Measurements from ENCODE around the gene PRKAR1A. TPM values are rescaled to one million over a fixed set of nuclear protein-coding genes. Genes with fewer than 3 reads are reported as not detected.

The PRKAR1A gene
- total and polyA plus RNA-seq, 8 donors, result 22.6 to 137 (median 74.7) TPM

- H3K36me3 ChIP-seq, result no peaks in the 10 kb centered on the region
- no peak overlapping the region for H3K4me3 ChIP-seq
- H3K27ac ChIP-seq, result no peak overlapping the region
- 80 to 88% methylated on average over 8 of the region's 8 CpGs for WGBS, 2 donors
- DNase-seq (no peak), ATAC-seq (no peak), FAIRE-seq (no peak)
- H3K4me1 ChIP-seq, result no peaks in the 10 kb centered on the region
- no peaks in the 10 kb centered on the region for H3K27me3 ChIP-seq
- no peaks in the 10 kb centered on the region for H3K9me3 ChIP-seq
- intact Hi-C loops (cut with DNase I), result no loop called here
- no peak for TF ChIP-seq CTCF (IDR thresholded peaks at IDR 0.05)
These were observed 52.3 kb downstream of the PRKAR1A start for GRCh38 chr17:68564415-68565111.

- TF ChIP-seq CTCF (IDR thresholded peaks at IDR 0.05), result no peak
- DNase-seq, result no peak
- ATAC-seq, result no peak
- no peaks in the 10 kb centered on the region for H3K36me3 ChIP-seq
- no peaks in the 10 kb centered on the region for H3K4me1 ChIP-seq
- 75 to 84% methylated on average over 3 of the region's 3 CpGs for WGBS, 2 donors
- no peak for FAIRE-seq
- no peak overlapping the region for H3K27ac ChIP-seq
- H3K4me3 ChIP-seq, result no peak overlapping the region
- no peaks in the 10 kb centered on the region for H3K27me3 ChIP-seq
- intact Hi-C loops (cut with DNase I), result no loop called here
- H3K9me3 ChIP-seq, result no peaks in the 10 kb centered on the region
These were observed 53.6 kb downstream of the PRKAR1A start for GRCh38 chr17:68565661-68566441.

- no peak for FAIRE-seq
- peak in 2 of 4 donors; percentile 46 to 55 for ATAC-seq
- no peak overlapping the region for H3K27ac ChIP-seq
These were observed 54.2 kb downstream of the PRKAR1A start for GRCh38 chr17:68566442-68566738.

GRCh38 chr17:68567035-68567434 lies 54.8 kb downstream of the PRKAR1A start:
- FAIRE-seq (no peak), ATAC-seq (no peak), DNase-seq (no peak)
- Histone ChIP-seq H3K36me3 (no peaks in the 10 kb centered on the region), H3K4me3 (no peak overlapping the region), H3K4me1 (no peaks in the 10 kb centered on the region), H3K27ac (no peak overlapping the region), H3K9me3 (no peaks in the 10 kb centered on the region), H3K27me3 (no peaks in the 10 kb centered on the region)
- intact Hi-C loops (cut with DNase I), result no loop called here
- TF ChIP-seq CTCF (IDR thresholded peaks at IDR 0.05), result no peak
- WGBS, 2 donors, result 63 to 86% methylated on average over 3 of the region's 3 CpGs

More at GRCh38 chr17:68566442-68566738, 54.2 kb downstream of the PRKAR1A start:
- Histone ChIP-seq H3K4me3 (no peak overlapping the region), H3K36me3 (no peaks in the 10 kb centered on the region), H3K9me3 (no peaks in the 10 kb centered on the region), H3K4me1 (no peaks in the 10 kb centered on the region), H3K27me3 (no peaks in the 10 kb centered on the region)
- no peak for TF ChIP-seq CTCF (IDR thresholded peaks at IDR 0.05)
- DNase-seq, result no peak
- intact Hi-C loops (cut with DNase I), result no loop called here
- WGBS, 2 donors, result 64 to 86% methylated on average over 2 of the region's 2 CpGs

GRCh38 chr17:68567581-68567980 lies 55.4 kb downstream of the PRKAR1A start:
- Histone ChIP-seq H3K4me1 (no peaks in the 10 kb centered on the region), H3K4me3 (no peak overlapping the region), H3K36me3 (no peaks in the 10 kb centered on the region), H3K9me3 (no peaks in the 10 kb centered on the region), H3K27ac (no peak overlapping the region), H3K27me3 (no peaks in the 10 kb centered on the region)
- intact Hi-C loops (cut with DNase I), result no loop called here
- 86 to 92% methylated on average over 8 of the region's 8 CpGs for WGBS, 2 donors
- DNase-seq, result no peak
- ATAC-seq, result no peak
- no peak for TF ChIP-seq CTCF (IDR thresholded peaks at IDR 0.05)
- no peak for FAIRE-seq

Measured in pancreas (tissue), 10 donors.